Tibial nerve (tissue), 4 donors: ENCODE measurements around the gene DENND2C. TPM values are rescaled to one million over a fixed set of nuclear protein-coding genes. Genes with fewer than 3 reads are reported as not detected.

Experiments
- DNase-seq, 2 donors: peaks; one replicate each; pipeline ENCODE4 v3.0.0-alpha.2; 2019; ENCODE audit warnings: low spot score in 2 of 2
- H3K27ac ChIP-seq, 4 donors: fragments of 200-600 bp; sonication (generic) in 3 of 4; one replicate each; pipeline ENCODE4 v1.5.1; 2017 to 2019; ENCODE audit warnings: mild to moderate bottlenecking in 1 of 4
- H3K27me3 ChIP-seq, 2 donors: fragments of 200-600 bp; sonication (generic) in 1 of 2; one replicate each; pipeline versions ENCODE4 v1.5.1 to v1.6.0; 2017 to 2019
- H3K36me3 ChIP-seq, 3 donors: fragments of 200-600 bp; sonication (generic); one replicate each; pipeline ENCODE4 v1.5.1; 2018 to 2019
- H3K4me1 ChIP-seq, 4 donors: fragments of 200-600 bp; sonication (generic) in 3 of 4; one replicate each; pipeline ENCODE4 v1.5.1; 2017 to 2019
- H3K4me3 ChIP-seq, 4 donors: fragments of 200-600 bp; sonication (generic) in 3 of 4; one replicate each; pipeline ENCODE4 v1.5.1; 2017 to 2019; ENCODE audit warnings: mild to moderate bottlenecking in 1 of 4, moderate library complexity in 1 of 4
- H3K9me3 ChIP-seq, 4 donors: fragments of 200-600 bp; sonication (generic) in 3 of 4; one replicate each; pipeline ENCODE4 v1.5.1; 2017 to 2019
- CTCF ChIP-seq, 5 experiments: fragments of 200-600 bp in 3 of 5; fragments of 450-650 bp in 2 of 5; sonication (generic) in 3 of 5; IDR thresholded peaks; one replicate each; pipeline ENCODE4 v1.5.1; 2016 to 2019; ENCODE audit warnings: antibody characterized with exemption in 5 of 5, mild to moderate bottlenecking in 3 of 5, moderate library complexity in 2 of 5
- EP300 ChIP-seq, 2 donors: sonication (generic); formaldehyde crosslinking; IDR thresholded peaks; one replicate each; pipeline ENCODE4 v1.6.1; 2017; ENCODE audit warnings: antibody characterized with exemption in 2 of 2, mild to moderate bottlenecking in 1 of 2
- POLR2A ChIP-seq, 2 donors: fragments of 450-650 bp; IDR thresholded peaks; one replicate each; pipeline ENCODE4 v1.6.1; 2017; ENCODE audit warnings: antibody characterized with exemption in 2 of 2, mild to moderate bottlenecking in 2 of 2, moderate library complexity in 2 of 2
- WGBS, 2 donors: methylation state at CpG; one replicate each; pipeline ENCODE4 v1.1.5; 2018; 5-methylcytosine and 5-hydroxymethylcytosine counted together
- total RNA-seq, 4 donors: library from RNA; depleted of rRNA; stranded (reverse); fragments of >200 nt; gene quantifications; one replicate each; pipeline ENCODE4 v1.1.0, GENCODE V29; 2016

The DENND2C gene
- 1 to 10 TPM; 2.4 to 4.5 (median 3.3) TPM for total RNA-seq

GRCh38 chr1:114669562-114670082 is at the start of gene DENND2C:
Gene DENND2C (minus strand): TSS chr1:114670049. CDS start chr1:114625984, 44,065 bp downstream.
- Histone ChIP-seq H3K36me3 (no peaks in the 10 kb centered on the region), H3K27ac (peak within 1 kb of the TSS; percentile 38 to 76 (median 71)), H3K9me3 (no peaks in the 10 kb centered on the region), H3K4me3 (peak within 1 kb of the TSS; percentile 51 to 80 (median 68)), H3K27me3 (no peaks in the 10 kb centered on the region), H3K4me1 (peaks cover 0 to 9% (median 0%) of the 10 kb centered on the region in 4 donors)
- WGBS, 2 donors = 1% methylated on average over 33 to 42 of the region's 50 CpGs
- peak in 1 of 2 donors; percentile 7 for DNase-seq
- peak in 1 of 2 donors; percentile 49 for TF ChIP-seq EP300 (IDR thresholded peaks at IDR 0.05)
- no peak for TF ChIP-seq CTCF (IDR thresholded peaks at IDR 0.05)
- no peak for TF ChIP-seq POLR2A (IDR thresholded peaks at IDR 0.05)

GRCh38 chr1:114719424-114719787 is 49.6 kb upstream of the DENND2C start:
- H3K4me1 ChIP-seq = peaks cover 0 to 22% (median 14%) of the 10 kb centered on the region in 4 donors
- no peaks in the 10 kb centered on the region for H3K27me3 ChIP-seq
- peaks cover 3 to 70% (median 25%) of the 10 kb centered on the region in 3 donors for H3K36me3 ChIP-seq
- TF ChIP-seq POLR2A (IDR thresholded peaks at IDR 0.05) (no peak), CTCF (IDR thresholded peaks at IDR 0.05) (no peak), EP300 (IDR thresholded peaks at IDR 0.05) (no peak)
- no peak for DNase-seq
- H3K9me3 ChIP-seq = no peaks in the 10 kb centered on the region
- H3K4me3 ChIP-seq = no peak overlapping the region
- WGBS, 2 donors = 88 to 90% methylated on average over 3 of the region's 3 CpGs
- H3K27ac ChIP-seq = no peak overlapping the region

GRCh38 chr1:114718661-114719423 is 49.0 kb upstream of the DENND2C start:
- TF ChIP-seq POLR2A (IDR thresholded peaks at IDR 0.05) (no peak), EP300 (IDR thresholded peaks at IDR 0.05) (no peak), CTCF (IDR thresholded peaks at IDR 0.05) (no peak)
- peaks cover 3 to 66% (median 25%) of the 10 kb centered on the region in 3 donors for H3K36me3 ChIP-seq
- WGBS, 2 donors = 89 to 94% methylated on average over 11 of the region's 11 CpGs

GRCh38 chr1:114716304-114717170 is 46.7 kb upstream of the DENND2C start, which contains the start of gene NRAS:
Gene NRAS (minus strand): TSS chr1:114716771. CDS start chr1:114716160, 611 bp downstream.
- Histone ChIP-seq H3K4me1 (peaks cover 0 to 39% (median 14%) of the 10 kb centered on the region in 4 donors), H3K27ac (peak within 1 kb of the TSS; percentile 92 to 94 (median 93)), H3K27me3 (no peaks in the 10 kb centered on the region), H3K4me3 (peak within 1 kb of the TSS; percentile 76 to 96 (median 84)), H3K36me3 (peaks cover 3 to 66% (median 23%) of the 10 kb centered on the region in 3 donors), H3K9me3 (no peaks in the 10 kb centered on the region)
- peak; percentile 88 to 93 for DNase-seq
- TF ChIP-seq EP300 (IDR thresholded peaks at IDR 0.05) (peak; percentile 95), POLR2A (IDR thresholded peaks at IDR 0.05) (peak; percentile 59 to 67), CTCF (IDR thresholded peaks at IDR 0.05) (peak in 2 of 5 experiments; percentile 22 to 35)
- WGBS, 2 donors = 0 to 1% methylated on average over 38 of the region's 38 CpGs

More at GRCh38 chr1:114718661-114719423, 49.0 kb upstream of the DENND2C start:
- no peak overlapping the region for H3K27ac ChIP-seq
- no peaks in the 10 kb centered on the region for H3K27me3 ChIP-seq
- no peak overlapping the region for H3K4me3 ChIP-seq
- peaks cover 0 to 28% (median 14%) of the 10 kb centered on the region in 4 donors for H3K4me1 ChIP-seq
- H3K9me3 ChIP-seq = no peaks in the 10 kb centered on the region
- DNase-seq = no peak
